Type B pancreatic cell (in vitro differentiated cells): ENCODE measurements around the gene ABCD3. TPM values are rescaled to one million over a fixed set of nuclear protein-coding genes. Genes with fewer than 3 reads are reported as not detected.

ENCODE experiments used
- DNase-seq: peaks from one replicate; pipeline ENCODE4 v3.0.0; 2021; ENCODE audit warnings: mixed read lengths; ENCODE audit not compliant: unreplicated experiment; ENCODE audit errors: extremely low spot score
- H3K27ac Mint-ChIP-seq: 2 replicates; pipeline ENCODE4 v1.8.0; 2021; ENCODE audit warnings: mild to moderate bottlenecking, mixed read lengths
- H3K27me3 Mint-ChIP-seq: 2 replicates; pipeline ENCODE4 v1.8.0; 2021; ENCODE audit warnings: mixed read lengths
- H3K36me3 Mint-ChIP-seq: 2 replicates; pipeline ENCODE4 v1.8.0; 2021; ENCODE audit warnings: mixed read lengths
- H3K4me1 Mint-ChIP-seq: one replicate; pipeline ENCODE4 v1.8.0; 2021; ENCODE audit warnings: mixed read lengths; ENCODE audit not compliant: unreplicated experiment
- H3K4me3 Mint-ChIP-seq: 2 replicates; pipeline ENCODE4 v1.8.0; 2021; ENCODE audit warnings: mild to moderate bottlenecking, mixed read lengths
- H3K9me3 Mint-ChIP-seq: 2 replicates; pipeline ENCODE4 v1.8.0; 2021; ENCODE audit warnings: mixed read lengths
- total RNA-seq: library from RNA; stranded (reverse); gene quantifications from 2 replicates; pipeline ENCODE4 v1.2.1, GENCODE V29; 2021; ENCODE audit warnings: low replicate concordance
- TF ChIP-seq, protein P1 (sequence below): fragments of 200-600 bp; sonication (generic); conservative IDR thresholded peaks from 2 replicates; pipeline ENCODE4 v1.5.0; 2021; ENCODE audit warnings: antibody characterized with exemption, mild to moderate bottlenecking

ABCD3 gene
- total RNA-seq, 1 donor from 2014 or later, result 55.1 TPM

DNA sequence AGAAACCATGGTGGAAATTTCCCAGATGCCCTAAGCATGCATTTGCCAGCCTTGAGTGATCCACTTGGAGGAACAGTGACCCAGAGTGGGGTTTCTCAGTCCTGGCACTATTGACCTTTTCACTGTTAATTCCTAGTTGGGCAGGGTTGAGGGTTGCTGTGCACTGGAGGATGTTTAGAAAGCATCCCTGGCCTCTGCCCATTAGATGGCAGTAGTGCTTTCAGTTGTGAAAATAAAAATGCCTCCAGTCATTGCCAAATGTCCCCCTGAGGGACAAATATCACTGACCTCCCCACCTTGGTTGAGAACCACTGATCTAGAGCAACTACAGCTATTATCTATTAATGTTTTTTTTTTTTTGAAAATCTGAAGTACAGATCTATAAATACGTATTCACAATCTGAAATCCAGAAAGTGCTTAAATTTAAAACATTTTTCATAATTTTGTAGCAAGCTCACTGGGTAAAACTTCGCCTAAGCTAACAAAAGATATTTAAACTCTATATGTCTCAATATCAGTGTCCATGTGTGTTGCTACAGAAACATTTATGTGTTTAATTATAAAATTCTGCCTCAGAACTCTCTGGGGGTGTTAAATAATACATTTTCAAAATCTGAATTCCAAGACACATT, 96.0 kb downstream of the ABCD3 start:
- H3K27ac Mint-ChIP-seq, result no peak overlapping the region
- DNase-seq, result no peak
- no peaks in the 10 kb centered on the region for H3K9me3 Mint-ChIP-seq
- no peaks in the 10 kb centered on the region for H3K27me3 Mint-ChIP-seq
- H3K36me3 Mint-ChIP-seq, result peaks cover 8% of the 10 kb centered on the region
- TF ChIP-seq, protein P1, sequence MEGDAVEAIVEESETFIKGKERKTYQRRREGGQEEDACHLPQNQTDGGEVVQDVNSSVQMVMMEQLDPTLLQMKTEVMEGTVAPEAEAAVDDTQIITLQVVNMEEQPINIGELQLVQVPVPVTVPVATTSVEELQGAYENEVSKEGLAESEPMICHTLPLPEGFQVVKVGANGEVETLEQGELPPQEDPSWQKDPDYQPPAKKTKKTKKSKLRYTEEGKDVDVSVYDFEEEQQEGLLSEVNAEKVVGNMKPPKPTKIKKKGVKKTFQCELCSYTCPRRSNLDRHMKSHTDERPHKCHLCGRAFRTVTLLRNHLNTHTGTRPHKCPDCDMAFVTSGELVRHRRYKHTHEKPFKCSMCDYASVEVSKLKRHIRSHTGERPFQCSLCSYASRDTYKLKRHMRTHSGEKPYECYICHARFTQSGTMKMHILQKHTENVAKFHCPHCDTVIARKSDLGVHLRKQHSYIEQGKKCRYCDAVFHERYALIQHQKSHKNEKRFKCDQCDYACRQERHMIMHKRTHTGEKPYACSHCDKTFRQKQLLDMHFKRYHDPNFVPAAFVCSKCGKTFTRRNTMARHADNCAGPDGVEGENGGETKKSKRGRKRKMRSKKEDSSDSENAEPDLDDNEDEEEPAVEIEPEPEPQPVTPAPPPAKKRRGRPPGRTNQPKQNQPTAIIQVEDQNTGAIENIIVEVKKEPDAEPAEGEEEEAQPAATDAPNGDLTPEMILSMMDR, result peak; percentile 83
- H3K4me3 Mint-ChIP-seq, result no peak overlapping the region
- H3K4me1 Mint-ChIP-seq, result peaks cover 3% of the 10 kb centered on the region

DNA sequence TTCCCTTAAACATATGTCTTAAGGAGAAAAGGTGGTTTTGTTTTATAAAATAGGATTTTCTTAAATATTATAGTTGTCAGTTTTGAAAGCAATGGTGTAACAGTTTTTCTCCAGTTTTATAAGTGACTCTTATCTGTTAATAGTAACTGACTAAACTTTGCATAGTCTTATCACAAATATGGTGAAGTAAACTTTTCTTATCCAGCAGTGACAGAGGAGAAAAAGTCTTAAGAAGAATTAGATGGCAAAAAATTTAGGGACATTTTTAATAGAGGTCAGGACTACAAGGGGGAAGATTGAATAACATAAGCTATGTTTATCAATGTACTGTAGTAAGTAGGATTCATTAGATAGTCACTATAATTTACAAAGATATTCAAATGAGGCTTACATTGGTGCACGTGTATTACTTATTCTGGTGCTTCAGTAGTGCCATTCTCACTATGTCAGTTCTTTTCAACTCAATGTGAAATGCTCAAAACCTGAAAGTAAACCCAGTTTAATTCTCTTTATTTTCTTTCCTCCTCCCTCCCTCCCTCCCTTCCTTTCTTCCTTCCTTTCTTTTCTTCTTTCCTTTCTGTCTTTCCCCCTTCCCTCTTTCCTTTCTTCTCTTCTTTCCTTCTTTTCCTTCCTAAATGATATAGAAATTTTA, 97.2 kb downstream of the ABCD3 start:
- no peak for DNase-seq
- TF ChIP-seq, protein P1, result no peak
- Mint-ChIP-seq H3K36me3 (peaks cover 4% of the 10 kb centered on the region), H3K4me3 (no peak overlapping the region), H3K27me3 (no peaks in the 10 kb centered on the region), H3K4me1 (peaks cover 3% of the 10 kb centered on the region), H3K27ac (no peak overlapping the region), H3K9me3 (no peaks in the 10 kb centered on the region)

DNA sequence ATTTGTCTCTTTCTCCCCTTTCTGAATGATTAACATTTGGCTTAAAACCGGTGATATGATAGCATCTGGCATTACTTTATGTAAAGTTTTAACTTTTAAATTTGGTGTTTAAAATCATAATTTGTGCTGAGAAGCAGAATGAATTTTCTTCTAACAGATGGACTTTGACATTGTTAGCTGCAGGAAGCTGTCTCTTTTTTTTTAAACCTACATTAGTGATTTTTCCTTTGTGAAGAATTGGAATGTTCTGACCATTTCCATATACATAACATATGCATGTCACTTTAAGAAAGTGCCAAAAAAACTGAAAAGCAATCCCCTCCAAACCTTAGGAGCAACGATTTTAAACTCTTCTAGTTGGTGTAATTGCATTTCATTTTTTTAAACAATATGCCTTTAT, 101.2 kb downstream of the ABCD3 start:
- TF ChIP-seq, protein P1, result no peak
- DNase-seq, result no peak
- no peak overlapping the region for H3K27ac Mint-ChIP-seq
- no peak overlapping the region for H3K4me3 Mint-ChIP-seq
- H3K9me3 Mint-ChIP-seq, result no peaks in the 10 kb centered on the region
- H3K27me3 Mint-ChIP-seq, result no peaks in the 10 kb centered on the region
- H3K36me3 Mint-ChIP-seq, result no peaks in the 10 kb centered on the region
- H3K4me1 Mint-ChIP-seq, result peaks cover 5% of the 10 kb centered on the region

DNA sequence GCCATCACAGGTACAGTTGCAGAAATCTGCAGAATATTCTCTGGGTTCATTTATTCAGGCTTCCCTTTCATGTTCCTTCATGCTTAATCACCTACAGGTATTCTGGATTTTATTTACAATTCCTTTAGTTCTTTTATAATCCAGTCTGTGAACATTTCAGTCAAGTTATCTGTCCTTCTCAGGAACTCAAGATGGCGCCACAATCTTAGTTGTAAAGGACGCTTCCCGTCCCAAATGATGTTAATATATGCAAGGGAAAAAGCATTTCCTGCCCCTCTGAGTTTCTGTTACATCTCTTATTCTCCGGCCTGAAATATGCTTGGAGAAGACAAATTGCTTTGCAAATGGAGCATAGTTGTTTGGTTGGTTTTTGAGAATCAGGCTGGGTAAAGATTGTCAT, 104.1 kb downstream of the ABCD3 start:
- H3K4me1 Mint-ChIP-seq, result peaks cover 9% of the 10 kb centered on the region
- DNase-seq, result no peak
- peaks cover 6% of the 10 kb centered on the region for H3K9me3 Mint-ChIP-seq
- peak overlapping the region; percentile 31 for H3K27ac Mint-ChIP-seq
- no peaks in the 10 kb centered on the region for H3K36me3 Mint-ChIP-seq
- H3K27me3 Mint-ChIP-seq, result no peaks in the 10 kb centered on the region
- TF ChIP-seq, protein P1, result peak; percentile 71
- H3K4me3 Mint-ChIP-seq, result no peak overlapping the region

DNA sequence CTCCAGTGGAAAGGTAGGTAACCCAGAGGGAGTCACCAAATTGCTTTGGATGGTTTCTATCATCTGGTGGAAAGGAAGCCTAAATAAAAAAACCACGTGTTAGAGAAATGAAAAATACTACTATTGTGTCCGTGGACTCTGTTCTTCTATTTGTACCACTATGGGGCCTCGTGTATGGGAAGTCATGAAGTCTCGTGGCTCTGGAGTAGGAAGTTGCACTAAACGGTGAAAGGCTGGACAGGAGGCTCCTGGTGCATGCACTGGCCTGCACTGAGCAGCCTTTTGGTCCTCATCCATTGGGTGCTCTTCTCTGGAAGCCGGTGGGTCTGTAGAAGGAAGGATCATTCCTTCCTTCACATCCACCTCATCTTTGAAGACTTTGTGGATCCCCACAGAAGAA, 106.3 kb downstream of the ABCD3 start:
- Mint-ChIP-seq H3K4me1 (peaks cover 15% of the 10 kb centered on the region), H3K27ac (no peak overlapping the region)

More for the DNA sequence above, 106.3 kb downstream of the ABCD3 start:
- TF ChIP-seq, protein P1, result no peak
- Mint-ChIP-seq H3K36me3 (no peaks in the 10 kb centered on the region), H3K27me3 (no peaks in the 10 kb centered on the region), H3K9me3 (peaks cover 6% of the 10 kb centered on the region), H3K4me3 (no peak overlapping the region)
- no peak for DNase-seq
